22Rv1 (cell line): Measurements from ENCODE around the gene CXCR5.

Source experiments
- H3K27ac ChIP-seq: fragments of 450-650 bp; 2 replicates; pipeline ENCODE4 v1.5.1; 2017
- CTCF ChIP-seq: fragments of 450-650 bp; IDR thresholded peaks from 2 replicates; pipeline ENCODE4 v1.5.1; 2017; ENCODE audit warnings: mild to moderate bottlenecking
- ZFX ChIP-seq: fragments of 450-650 bp; IDR thresholded peaks from 2 replicates; pipeline ENCODE4 v1.6.1; 2017; ENCODE audit warnings: antibody characterized with exemption, borderline replicate concordance

The CXCR5 gene

GRCh38 chr11:118928101-118928869 lies 44.6 kb downstream of the CXCR5 start:
- peak overlapping the region; percentile 98 for H3K27ac ChIP-seq
- TF ChIP-seq ZFX (no peak), CTCF (peak; percentile 95)

GRCh38 chr11:118928870-118929500 lies 45.3 kb downstream of the CXCR5 start:
- TF ChIP-seq ZFX (no peak), CTCF (no peak)
- peak overlapping the region; percentile 98 for H3K27ac ChIP-seq

- TF ChIP-seq CTCF = no peak
- no peak for TF ChIP-seq ZFX
- H3K27ac ChIP-seq = peak overlapping the region; percentile 98
These were observed 45.9 kb downstream of the CXCR5 start for GRCh38 chr11:118929501-118930093.

- TF ChIP-seq ZFX (no peak), CTCF (peak; percentile 90)
These were observed 46.5 kb downstream of the CXCR5 start for GRCh38 chr11:118930094-118930712.

GRCh38 chr11:118931571-118931970 lies 47.9 kb downstream of the CXCR5 start:
- TF ChIP-seq ZFX = no peak
- TF ChIP-seq CTCF = no peak
- H3K27ac ChIP-seq = no peak overlapping the region

More at GRCh38 chr11:118930094-118930712, 46.5 kb downstream of the CXCR5 start:
- peak overlapping the region; percentile 98 for H3K27ac ChIP-seq

- TF ChIP-seq ZFX (no peak), CTCF (no peak)
- peak overlapping the region; percentile 26 for H3K27ac ChIP-seq
These were observed 49.8 kb downstream of the CXCR5 start for GRCh38 chr11:118933486-118933885.

GRCh38 chr11:118935376-118935775 lies 51.7 kb downstream of the CXCR5 start:
- no peak overlapping the region for H3K27ac ChIP-seq
- no peak for TF ChIP-seq CTCF
- no peak for TF ChIP-seq ZFX
